CD8-positive, alpha-beta memory T cell (primary cell): ENCODE data around the gene SYTL5. TPM values are rescaled to one million over a fixed set of nuclear protein-coding genes. Genes with fewer than 3 reads are reported as not detected.

Experiments
- CTCF ChIA-PET: fragments of 350-600 bp; sonication (Branson Sonifier 250); formaldehyde crosslinking; loops from one replicate; lab custom pipeline; 2021; ENCODE audit warnings: antibody characterized with exemption; lab: Charles Lee
- POLR2A ChIA-PET: fragments of 350-600 bp; sonication (Branson Sonifier 250); formaldehyde crosslinking; loops from one replicate; lab custom pipeline; 2021; ENCODE audit warnings: antibody characterized with exemption; lab: Charles Lee
- DNase-seq, 5 donors: peaks; one replicate each; pipeline versions ENCODE4 v3.0.0 to v3.0.0-alpha.2; 2020 to 2022; ENCODE audit warnings: mixed read lengths in 1 of 5
- H3K27ac ChIP-seq: one replicate; pipeline ENCODE4 v1.7.0; 2013; ENCODE audit warnings: low read depth, mild to moderate bottlenecking, low read length, moderate library complexity
- H3K27me3 ChIP-seq: 2 replicates; pipeline ENCODE4 v1.7.0; 2013; ENCODE audit warnings: low read length, mild to moderate bottlenecking; ENCODE audit not compliant: insufficient read depth, poor library complexity, severe bottlenecking
- H3K36me3 ChIP-seq: 2 replicates; pipeline ENCODE4 v1.7.0; 2013; ENCODE audit warnings: mild to moderate bottlenecking, low read length, moderate library complexity; ENCODE audit not compliant: insufficient read depth
- H3K4me1 ChIP-seq: 2 replicates; pipeline ENCODE4 v1.7.0; 2013; ENCODE audit warnings: mild to moderate bottlenecking, low read length, moderate library complexity; ENCODE audit not compliant: insufficient read depth
- H3K4me3 ChIP-seq: 2 replicates; pipeline ENCODE4 v1.7.0; 2013; ENCODE audit warnings: mild to moderate bottlenecking, low read length
- H3K9me3 ChIP-seq: 2 replicates; pipeline ENCODE4 v1.7.0; 2013; ENCODE audit warnings: mild to moderate bottlenecking, low read length
- H3K27ac Mint-ChIP-seq, 8 donors: one replicate each; pipeline ENCODE4 v1.8.0; 2020 to 2021; ENCODE audit warnings: mixed read lengths in 8 of 8, mild to moderate bottlenecking in 6 of 8, inconsistent platforms in 3 of 8, moderate library complexity in 3 of 8
- H3K27me3 Mint-ChIP-seq, 2 donors: one replicate each; pipeline ENCODE4 v1.8.0; 2020 to 2021; ENCODE audit warnings: mixed read lengths in 2 of 2, mild to moderate bottlenecking in 1 of 2, moderate library complexity in 1 of 2
- H3K36me3 Mint-ChIP-seq, 3 donors: one replicate each; pipeline ENCODE4 v1.8.0; 2020 to 2021; ENCODE audit warnings: mixed read lengths in 3 of 3, inconsistent platforms in 1 of 3, mild to moderate bottlenecking in 1 of 3
- H3K4me1 Mint-ChIP-seq, 3 donors: one replicate each; pipeline ENCODE4 v1.8.0; 2020 to 2021; ENCODE audit warnings: mixed read lengths in 3 of 3, inconsistent platforms in 1 of 3, mild to moderate bottlenecking in 1 of 3
- H3K4me3 Mint-ChIP-seq, 7 donors: one replicate each; pipeline ENCODE4 v1.8.0; 2020 to 2021; ENCODE audit warnings: mixed read lengths in 7 of 7, mild to moderate bottlenecking in 6 of 7, moderate library complexity in 4 of 7, inconsistent platforms in 2 of 7
- H3K9me3 Mint-ChIP-seq, 5 donors: one replicate each; pipeline ENCODE4 v1.8.0; 2020 to 2022; ENCODE audit warnings: mixed read lengths in 5 of 5, mild to moderate bottlenecking in 3 of 5, moderate library complexity in 2 of 5, inconsistent platforms in 1 of 5
- polyA plus RNA-seq: library from polyadenylated mRNA; unstranded; fragments of 300-500 nt; fragmentation: Illumina TruSeq; gene quantifications from one replicate; pipeline ENCODE4 v1.2.3, GENCODE V29; 2021
- total RNA-seq, 2 experiments: library from RNA; stranded (reverse); gene quantifications; one replicate each; pipeline ENCODE4 v1.2.3, GENCODE V29; 2021

SYTL5 gene
- total RNA-seq (not detected), polyA plus RNA-seq (not detected)

DNA sequence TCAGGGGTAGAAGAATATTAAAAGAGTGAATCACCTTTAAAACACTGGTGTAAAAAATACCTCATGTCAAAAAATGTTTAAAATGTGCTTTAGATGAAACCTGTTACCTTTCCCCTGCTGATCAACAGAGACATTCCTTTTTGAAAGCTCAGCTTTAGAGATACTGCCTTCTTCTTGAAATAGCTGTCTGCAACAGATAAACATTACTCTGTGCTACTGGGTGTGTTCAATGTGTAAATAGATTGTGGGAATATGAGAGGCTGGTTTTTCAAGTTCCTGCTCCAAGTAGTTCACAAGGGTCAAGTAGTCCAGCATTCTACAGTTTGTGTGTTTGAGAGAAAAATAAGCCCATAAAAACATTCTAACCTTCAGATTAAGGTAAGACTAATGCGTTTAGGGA is at the start of gene SYTL5:
Gene SYTL5, plus strand, starts transcription at position 263 of the 400 bp plus-strand sequence. CDS start 27,337 bp downstream, outside the sequence.
- no peaks in the 10 kb centered on the region for H3K9me3 ChIP-seq
- Mint-ChIP-seq H3K4me3 (no peak within 1 kb of the TSS), H3K27ac (no peak within 1 kb of the TSS), H3K4me1 (no peaks in the 10 kb centered on the region), H3K27me3 (peaks cover 0 to 5% of the 10 kb centered on the region in 2 donors), H3K9me3 (peaks cover 0 to 3% (median 0%) of the 10 kb centered on the region in 5 donors), H3K36me3 (peaks cover 0 to 1% (median 0%) of the 10 kb centered on the region in 3 donors)
- H3K4me1 ChIP-seq = no peaks in the 10 kb centered on the region
- H3K27me3 ChIP-seq = no peaks in the 10 kb centered on the region
- no peak within 1 kb of the TSS for H3K4me3 ChIP-seq
- no peaks in the 10 kb centered on the region for H3K36me3 ChIP-seq
- POLR2A ChIA-PET = no interaction called here
- no peak for DNase-seq
- CTCF ChIA-PET = no interaction called here
- no peak within 1 kb of the TSS for H3K27ac ChIP-seq

DNA sequence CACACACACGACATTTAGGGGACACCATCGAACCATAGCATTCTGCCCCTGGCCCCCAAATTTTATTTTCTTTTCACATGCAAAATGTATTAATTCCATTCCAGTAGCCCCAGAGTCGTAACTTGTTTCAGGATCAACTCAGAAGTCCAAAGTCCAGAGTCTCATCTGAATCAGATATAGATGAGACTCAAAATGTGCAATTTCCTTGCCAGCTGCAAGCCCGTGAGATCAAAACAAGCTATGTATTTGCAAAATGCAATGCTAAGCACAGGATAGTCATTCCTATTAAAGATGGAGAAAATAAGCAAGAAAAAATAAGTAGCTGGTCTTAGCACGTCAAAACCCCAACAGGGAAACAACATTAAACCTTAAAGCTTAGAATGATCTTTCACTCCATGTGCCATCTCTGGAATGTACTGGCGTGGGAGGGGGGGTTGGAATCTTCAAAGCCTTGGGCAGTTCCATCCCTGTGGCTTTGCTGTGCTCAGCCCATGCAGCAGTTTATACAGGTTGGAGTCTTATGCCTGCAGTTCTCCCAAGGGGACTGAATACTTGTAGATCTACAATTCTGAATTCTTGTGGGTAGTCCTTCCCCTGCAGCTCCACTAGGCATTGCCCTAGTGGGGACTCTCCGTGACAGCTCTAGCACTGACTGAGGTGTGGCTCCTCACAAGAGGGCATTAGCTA is 47.7 kb upstream of the SYTL5 start:
- Histone ChIP-seq H3K27me3 (no peaks in the 10 kb centered on the region), H3K4me1 (no peaks in the 10 kb centered on the region), H3K36me3 (no peaks in the 10 kb centered on the region), H3K4me3 (no peak overlapping the region), H3K27ac (no peak overlapping the region), H3K9me3 (no peaks in the 10 kb centered on the region)
- no peak for DNase-seq
- H3K9me3 Mint-ChIP-seq = peaks cover 0 to 4% (median 0%) of the 10 kb centered on the region in 5 donors
- H3K27me3 Mint-ChIP-seq = peaks cover 0 to 4% of the 10 kb centered on the region in 2 donors
- H3K27ac Mint-ChIP-seq = no peak overlapping the region
- CTCF ChIA-PET = no interaction called here
- POLR2A ChIA-PET = no interaction called here
- H3K4me1 Mint-ChIP-seq = no peaks in the 10 kb centered on the region
- no peaks in the 10 kb centered on the region for H3K36me3 Mint-ChIP-seq
- no peak overlapping the region for H3K4me3 Mint-ChIP-seq

DNA sequence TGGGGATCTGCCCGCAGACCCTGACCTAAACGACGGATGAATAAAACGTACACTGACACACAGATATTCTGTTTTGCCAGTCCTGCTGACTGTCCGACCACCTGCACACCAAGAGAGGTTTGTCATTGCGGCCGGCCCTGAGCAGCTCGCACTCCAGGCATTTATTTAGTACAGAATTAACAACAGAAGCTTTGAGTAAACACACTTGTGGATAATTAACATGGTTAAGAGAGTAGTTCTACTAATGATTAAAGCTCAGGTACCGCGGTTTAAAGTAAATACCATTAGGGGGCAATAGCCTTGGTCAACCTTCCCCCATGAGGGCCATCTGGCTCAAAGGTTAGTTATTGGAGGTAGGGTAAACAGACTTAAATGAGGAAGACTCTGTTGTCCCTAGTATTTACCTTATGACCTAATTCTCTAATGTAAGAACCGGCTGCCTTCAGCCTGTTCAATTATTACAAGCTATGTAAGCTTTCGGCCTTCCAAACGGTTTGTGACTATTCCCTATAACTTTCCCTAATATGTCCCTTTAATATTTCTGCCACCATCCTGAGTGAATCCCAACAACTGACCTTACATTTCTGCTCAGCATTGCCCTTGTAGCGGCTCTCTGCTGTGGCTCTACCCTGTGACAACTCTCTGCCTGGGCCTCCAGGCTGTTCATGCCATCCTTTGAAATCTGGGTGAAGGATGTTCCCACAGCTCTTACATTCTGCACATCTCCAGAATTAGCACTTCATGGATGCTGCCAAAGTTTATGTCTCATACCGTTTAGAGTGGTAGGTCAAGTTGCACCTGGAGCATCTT is 46.9 kb upstream of the SYTL5 start:
- CTCF ChIA-PET = no interaction called here
- Mint-ChIP-seq H3K27ac (no peak overlapping the region), H3K4me1 (no peaks in the 10 kb centered on the region), H3K27me3 (peaks cover 0 to 4% of the 10 kb centered on the region in 2 donors), H3K4me3 (no peak overlapping the region), H3K36me3 (no peaks in the 10 kb centered on the region), H3K9me3 (peaks cover 0 to 4% (median 0%) of the 10 kb centered on the region in 5 donors)
- no peak overlapping the region for H3K4me3 ChIP-seq
- H3K27me3 ChIP-seq = no peaks in the 10 kb centered on the region
- POLR2A ChIA-PET = no interaction called here
- no peak overlapping the region for H3K27ac ChIP-seq
- H3K36me3 ChIP-seq = no peaks in the 10 kb centered on the region
- no peaks in the 10 kb centered on the region for H3K4me1 ChIP-seq
- H3K9me3 ChIP-seq = no peaks in the 10 kb centered on the region
- no peak for DNase-seq

DNA sequence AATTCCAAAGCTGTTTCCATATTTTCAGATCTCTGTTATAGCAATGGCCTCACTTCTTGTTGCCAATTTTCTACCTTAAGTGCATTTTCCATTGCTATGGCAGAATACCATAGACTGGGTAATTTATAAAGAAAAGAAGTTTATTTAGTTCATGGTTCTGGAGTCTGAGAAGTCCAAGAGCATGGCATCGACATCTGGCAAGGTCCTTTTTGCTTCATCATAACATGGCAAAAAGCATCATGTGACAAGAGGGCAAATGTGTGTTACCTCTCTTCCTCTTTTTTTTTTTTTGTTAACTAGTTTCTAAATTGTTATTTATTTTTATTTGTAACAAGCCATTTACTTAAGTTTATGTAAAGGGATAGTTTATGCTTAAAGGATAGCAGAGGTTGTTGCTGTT is 45.2 kb upstream of the SYTL5 start:
- Histone ChIP-seq H3K36me3 (no peaks in the 10 kb centered on the region), H3K4me3 (no peak overlapping the region), H3K4me1 (no peaks in the 10 kb centered on the region), H3K9me3 (no peaks in the 10 kb centered on the region), H3K27ac (no peak overlapping the region), H3K27me3 (no peaks in the 10 kb centered on the region)
- ChIA-PET CTCF (no interaction called here), POLR2A (no interaction called here)
- Mint-ChIP-seq H3K4me1 (no peaks in the 10 kb centered on the region), H3K27ac (no peak overlapping the region), H3K27me3 (peaks cover 0 to 4% of the 10 kb centered on the region in 2 donors), H3K4me3 (no peak overlapping the region), H3K36me3 (no peaks in the 10 kb centered on the region), H3K9me3 (peaks cover 0 to 4% (median 0%) of the 10 kb centered on the region in 5 donors)
- DNase-seq = no peak

DNA sequence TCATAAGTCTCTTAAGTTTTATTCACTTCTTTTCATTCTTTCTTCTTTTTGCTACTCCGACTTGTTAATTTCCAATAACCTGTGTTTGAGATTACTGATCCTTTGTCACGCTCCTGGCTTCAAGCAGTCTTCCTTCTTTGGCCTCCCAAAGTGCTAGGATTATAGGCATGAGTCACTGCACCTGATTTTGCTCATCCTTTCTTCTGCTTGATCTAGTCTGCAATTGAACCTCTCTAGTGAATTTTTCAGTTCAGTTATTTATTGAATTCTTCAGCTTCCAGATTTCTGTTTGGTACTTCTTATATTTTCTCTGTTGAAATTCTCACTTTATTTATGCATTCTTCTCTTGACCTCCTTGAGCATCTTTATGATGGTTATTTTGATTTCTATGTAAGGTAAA is 38.6 kb upstream of the SYTL5 start:
- ChIA-PET POLR2A (no interaction called here), CTCF (no interaction called here)
- Mint-ChIP-seq H3K4me1 (no peaks in the 10 kb centered on the region), H3K4me3 (no peak overlapping the region), H3K9me3 (peaks cover 0 to 6% (median 6%) of the 10 kb centered on the region in 5 donors), H3K27me3 (peaks cover 1 to 14% of the 10 kb centered on the region in 2 donors), H3K36me3 (no peaks in the 10 kb centered on the region), H3K27ac (no peak overlapping the region)
- no peak overlapping the region for H3K4me3 ChIP-seq
- no peaks in the 10 kb centered on the region for H3K36me3 ChIP-seq
- DNase-seq = no peak
- H3K27ac ChIP-seq = no peak overlapping the region
- no peaks in the 10 kb centered on the region for H3K4me1 ChIP-seq
- no peaks in the 10 kb centered on the region for H3K27me3 ChIP-seq
- H3K9me3 ChIP-seq = no peaks in the 10 kb centered on the region

DNA sequence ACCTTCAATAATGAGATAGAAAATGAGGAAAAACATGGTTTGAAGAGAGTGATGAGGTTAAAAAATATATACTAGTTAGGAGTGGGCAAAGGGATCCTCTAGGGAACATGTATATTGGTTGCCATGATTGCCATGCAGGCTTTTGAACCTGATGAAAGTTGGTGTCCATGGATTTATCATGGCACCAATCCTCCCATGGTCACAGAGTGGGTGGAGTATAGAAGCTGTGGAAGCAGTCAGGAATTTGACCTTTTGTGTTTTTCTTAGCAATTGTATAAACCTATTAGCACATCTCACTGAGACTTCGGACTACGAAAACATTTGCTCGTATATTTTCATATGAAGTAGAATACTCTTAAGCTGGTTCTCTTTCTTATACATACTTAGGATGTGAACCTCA is 30.9 kb upstream of the SYTL5 start:
- H3K27me3 Mint-ChIP-seq = peaks cover 8 to 9% of the 10 kb centered on the region in 2 donors
- DNase-seq = no peak
- ChIA-PET CTCF (no interaction called here), POLR2A (no interaction called here)
- H3K4me1 Mint-ChIP-seq = peaks cover 0 to 3% (median 0%) of the 10 kb centered on the region in 3 donors
- no peaks in the 10 kb centered on the region for H3K4me1 ChIP-seq
- H3K27ac ChIP-seq = no peak overlapping the region
- no peaks in the 10 kb centered on the region for H3K9me3 ChIP-seq
- no peak overlapping the region for H3K4me3 ChIP-seq
- H3K27me3 ChIP-seq = no peaks in the 10 kb centered on the region
- H3K36me3 Mint-ChIP-seq = no peaks in the 10 kb centered on the region
- H3K4me3 Mint-ChIP-seq = no peak overlapping the region
- peak overlapping the region in 1 of 8 donors; percentile 17 for H3K27ac Mint-ChIP-seq
- H3K9me3 Mint-ChIP-seq = peaks cover 0 to 2% (median 0%) of the 10 kb centered on the region in 5 donors
- no peaks in the 10 kb centered on the region for H3K36me3 ChIP-seq

DNA sequence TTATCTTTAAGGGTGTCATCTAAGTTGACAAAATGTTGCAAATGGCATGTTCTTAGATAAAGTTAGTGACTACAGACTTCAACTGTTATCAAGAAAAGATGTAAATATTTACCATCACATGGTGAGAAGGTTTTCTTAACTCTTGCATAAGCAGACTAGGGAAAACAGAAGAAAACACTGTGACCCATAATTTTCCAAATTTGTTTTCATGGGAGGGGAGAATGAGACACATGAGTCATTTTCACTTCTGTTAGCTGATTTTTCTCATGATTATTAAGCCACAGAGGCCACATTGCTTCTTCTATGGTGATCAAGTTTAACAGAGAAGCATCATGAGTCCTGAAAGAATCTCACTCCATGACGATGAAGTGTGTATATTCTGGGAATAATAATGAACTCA is 30.2 kb upstream of the SYTL5 start:
- H3K27ac Mint-ChIP-seq = no peak overlapping the region
- Histone ChIP-seq H3K27me3 (no peaks in the 10 kb centered on the region), H3K27ac (no peak overlapping the region), H3K36me3 (no peaks in the 10 kb centered on the region), H3K4me3 (no peak overlapping the region), H3K9me3 (no peaks in the 10 kb centered on the region), H3K4me1 (no peaks in the 10 kb centered on the region)
- H3K36me3 Mint-ChIP-seq = no peaks in the 10 kb centered on the region
- ChIA-PET POLR2A (no interaction called here), CTCF (no interaction called here)
- H3K9me3 Mint-ChIP-seq = peaks cover 0 to 2% (median 0%) of the 10 kb centered on the region in 5 donors
- DNase-seq = no peak
- H3K4me3 Mint-ChIP-seq = no peak overlapping the region
- H3K4me1 Mint-ChIP-seq = peaks cover 0 to 3% (median 0%) of the 10 kb centered on the region in 3 donors
- peaks cover 4 to 9% of the 10 kb centered on the region in 2 donors for H3K27me3 Mint-ChIP-seq

DNA sequence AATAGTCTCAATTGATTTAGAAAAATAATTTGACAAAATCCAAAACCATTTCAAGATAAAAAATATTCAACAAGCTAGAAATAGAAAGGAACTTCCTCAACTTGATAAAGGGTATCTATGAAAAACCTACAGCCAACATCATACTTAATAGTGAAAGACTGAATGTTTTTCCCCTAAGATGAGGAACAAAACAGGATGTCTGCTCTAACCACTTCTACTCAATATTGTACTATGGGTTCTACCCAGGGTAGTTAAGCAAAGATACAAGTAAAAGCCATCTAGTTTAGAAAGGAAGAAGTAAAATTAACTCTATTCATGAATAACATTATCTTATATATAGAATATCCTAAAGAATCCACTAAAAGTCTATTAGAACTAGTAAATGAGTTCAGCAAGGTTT is 21.5 kb upstream of the SYTL5 start:
- Histone ChIP-seq H3K4me3 (no peak overlapping the region), H3K9me3 (no peaks in the 10 kb centered on the region), H3K36me3 (no peaks in the 10 kb centered on the region), H3K27ac (no peak overlapping the region), H3K27me3 (no peaks in the 10 kb centered on the region), H3K4me1 (no peaks in the 10 kb centered on the region)
- H3K4me3 Mint-ChIP-seq = no peak overlapping the region
- H3K36me3 Mint-ChIP-seq = no peaks in the 10 kb centered on the region
- no peak for DNase-seq
- H3K27me3 Mint-ChIP-seq = peaks cover 0 to 1% of the 10 kb centered on the region in 2 donors
- no peak overlapping the region for H3K27ac Mint-ChIP-seq
- ChIA-PET CTCF (no interaction called here), POLR2A (no interaction called here)
- H3K4me1 Mint-ChIP-seq = peaks cover 0 to 2% (median 0%) of the 10 kb centered on the region in 3 donors
- H3K9me3 Mint-ChIP-seq = peaks cover 0 to 10% (median 3%) of the 10 kb centered on the region in 5 donors
